Left lung (tissue), 10 donors: ENCODE data around the gene SMURF1. TPM values are rescaled to one million over a fixed set of nuclear protein-coding genes. Genes with fewer than 3 reads are reported as not detected.

Experiments
- ATAC-seq: fragments of 200-7000 bp; cut with Tn5 transposase; one replicate; pipeline ENCODE4 v1.9.1; 2020; ENCODE audit warnings: moderate library complexity
- DNase-seq, 4 donors: peaks; one replicate each; pipeline ENCODE4 v3.0.0-alpha.2; 2013 to 2020
- H3K27ac ChIP-seq, 2 donors: fragments of 200-600 bp; sonication (generic) in 1 of 2; one replicate each; pipeline versions ENCODE4 v1.5.0 to v1.8.0; 2020 to 2021
- H3K27me3 ChIP-seq, 2 donors: fragments of 200-600 bp; sonication (generic) in 1 of 2; one replicate each; pipeline versions ENCODE4 v1.5.0 to v1.8.0; 2020 to 2021
- H3K36me3 ChIP-seq, 2 donors: fragments of 200-600 bp; sonication (generic) in 1 of 2; one replicate each; pipeline versions ENCODE4 v1.5.0 to v1.8.0; 2020 to 2021
- H3K4me1 ChIP-seq, 2 donors: fragments of 200-600 bp; one replicate each; pipeline ENCODE4 v1.8.0; 2021
- H3K4me3 ChIP-seq, 2 donors: fragments of 200-600 bp; sonication (generic) in 1 of 2; one replicate each; pipeline versions ENCODE4 v1.5.0 to v1.8.0; 2020 to 2021; ENCODE audit warnings: mild to moderate bottlenecking in 1 of 2
- H3K9me3 ChIP-seq, 2 donors: fragments of 200-600 bp; sonication (generic) in 1 of 2; one replicate each; pipeline versions ENCODE4 v1.5.0 to v1.8.0; 2020 to 2021
- CTCF ChIP-seq, 2 donors: fragments of 200-600 bp; sonication (generic) in 1 of 2; IDR thresholded peaks; one replicate each; pipeline versions ENCODE4 v1.5.0 to v1.8.0; 2021; ENCODE audit warnings: antibody characterized with exemption in 2 of 2
- intact Hi-C, 2 donors: fragments of 100-400 bp; cut with DNase I; formaldehyde crosslinking; loops; one replicate each; pipeline versions ENCODE4 v1.11.2 to v1.14.2; 2022
- polyA plus RNA-seq, 6 donors: library from polyadenylated mRNA; unstranded; fragments of 120-200 nt; gene quantifications; one replicate each; pipeline ENCODE4 v1.2.1, GENCODE V29; 2013; ENCODE audit not compliant: insufficient read length in 6 of 6
- total RNA-seq, 2 donors: library from RNA; stranded (reverse); fragmentation: NEBNext Ultra II Directional; extraction: Animal tissue kit (Norgen Biotek cat#: 25700); gene quantifications; one replicate each; pipeline ENCODE4 v1.2.1, GENCODE V29; 2021
- donor health status: DM: no; HTN: yes; CAD: no.
- donor health status: DM: no; HTN: no; CAD: no.

SMURF1 gene
- total and polyA plus RNA-seq, 8 donors, result 15.6 to 43.4 (median 18.3) TPM

- peaks cover 3 to 98% of the 10 kb centered on the region in 2 donors for H3K36me3 ChIP-seq
- intact Hi-C loops, result no loop called here
- ATAC-seq, result no peak
- H3K9me3 ChIP-seq, result no peaks in the 10 kb centered on the region
- H3K4me3 ChIP-seq, result no peak overlapping the region
- no peaks in the 10 kb centered on the region for H3K27me3 ChIP-seq
- no peak overlapping the region for H3K27ac ChIP-seq
- H3K4me1 ChIP-seq, result no peaks in the 10 kb centered on the region
- TF ChIP-seq CTCF (IDR thresholded peaks at IDR 0.05), result no peak
- DNase-seq, result no peak
Measured at GRCh38 chr7:99038086-99038855, 105.6 kb downstream of the SMURF1 start.

GRCh38 chr7:99037327-99037940 is 106.5 kb downstream of the SMURF1 start:
- TF ChIP-seq CTCF (IDR thresholded peaks at IDR 0.05), result no peak
- Histone ChIP-seq H3K36me3 (peaks cover 3 to 100% of the 10 kb centered on the region in 2 donors), H3K27me3 (no peaks in the 10 kb centered on the region), H3K27ac (no peak overlapping the region), H3K4me1 (no peaks in the 10 kb centered on the region), H3K4me3 (no peak overlapping the region), H3K9me3 (no peaks in the 10 kb centered on the region)
- intact Hi-C loops, result no loop called here
- DNase-seq (no peak), ATAC-seq (no peak)

- no peak for TF ChIP-seq CTCF (IDR thresholded peaks at IDR 0.05)
- ATAC-seq, result peak; percentile 32
- intact Hi-C loops, result no loop called here
Measured at GRCh38 chr7:99036546-99037111, 107.3 kb downstream of the SMURF1 start.

GRCh38 chr7:99035723-99036545 is 108.0 kb downstream of the SMURF1 start:
- Histone ChIP-seq H3K4me3 (no peak overlapping the region), H3K36me3 (peaks cover 3 to 100% of the 10 kb centered on the region in 2 donors), H3K27ac (no peak overlapping the region), H3K9me3 (no peaks in the 10 kb centered on the region), H3K27me3 (no peaks in the 10 kb centered on the region), H3K4me1 (no peaks in the 10 kb centered on the region)
- intact Hi-C loops, result no loop called here
- TF ChIP-seq CTCF (IDR thresholded peaks at IDR 0.05), result no peak
- ATAC-seq (no peak), DNase-seq (no peak)

More at GRCh38 chr7:99036546-99037111, 107.3 kb downstream of the SMURF1 start:
- Histone ChIP-seq H3K27ac (no peak overlapping the region), H3K36me3 (peaks cover 3 to 100% of the 10 kb centered on the region in 2 donors), H3K4me3 (no peak overlapping the region), H3K4me1 (no peaks in the 10 kb centered on the region), H3K27me3 (no peaks in the 10 kb centered on the region), H3K9me3 (no peaks in the 10 kb centered on the region)
- DNase-seq, result no peak
